ENCODE results near the gene CABP7. TPM values are rescaled to one million over a fixed set of nuclear protein-coding genes. Genes with fewer than 3 reads are reported as not detected.

Gene CABP7
- 0.06 TPM in 1 of 2 replicates, not detected in the other for total RNA-seq (2014; rRNA removed; shearing (Covaris generic))

DNA sequence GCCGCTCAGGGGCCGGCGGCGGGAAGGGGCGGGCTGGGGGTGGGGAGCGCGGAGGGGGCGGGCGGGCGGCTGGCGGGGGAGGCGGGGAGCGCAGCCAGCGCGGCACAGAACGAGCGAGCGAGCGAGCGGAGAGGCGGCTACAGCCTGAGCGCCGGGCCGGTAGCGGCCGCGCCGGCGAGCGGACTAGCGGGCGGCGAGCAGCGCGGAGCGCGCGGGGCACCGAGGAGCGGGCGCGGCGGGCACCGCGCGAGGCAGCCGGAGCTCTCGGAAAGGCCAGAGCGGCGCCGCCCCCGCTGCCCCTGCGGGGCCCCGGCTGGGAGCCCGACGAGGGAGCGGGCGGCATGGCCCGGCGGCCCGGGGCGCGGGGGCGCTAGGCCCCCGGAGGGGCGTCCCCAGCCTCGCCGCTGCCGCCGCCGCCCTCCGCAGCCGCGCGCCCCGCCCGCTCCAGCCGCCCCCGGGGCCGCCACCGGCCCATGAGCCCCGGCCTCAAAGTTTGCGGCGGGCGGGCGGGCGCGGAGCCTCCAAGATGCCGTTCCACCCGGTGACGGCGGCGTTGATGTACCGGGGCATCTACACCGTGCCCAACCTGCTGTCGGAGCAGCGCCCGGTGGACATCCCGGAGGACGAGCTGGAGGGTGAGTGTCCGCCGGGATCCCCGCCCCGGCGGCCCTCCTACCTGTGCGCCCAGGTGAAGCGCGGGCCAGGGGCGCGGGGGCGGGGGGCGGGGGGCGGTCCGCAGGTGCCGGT is at the start of gene CABP7:
CABP7 (plus strand) TSS at position 105 of the 747 bp plus-strand sequence; CDS start at position 527, 422 bp downstream.
- no peak within 1 kb of the TSS for H3K4me3 ChIP-seq
- H3K27me3 ChIP-seq, result no peaks in the 10 kb centered on the region
- no peaks in the 10 kb centered on the region for H3K9me3 ChIP-seq (replicated peaks)
- no peak within 1 kb of the TSS for H3K27ac ChIP-seq
- no peak for DNase-seq
- no peaks in the 10 kb centered on the region for H3K36me3 ChIP-seq
- peaks cover 13% of the 10 kb centered on the region for H3K4me1 ChIP-seq

DNA sequence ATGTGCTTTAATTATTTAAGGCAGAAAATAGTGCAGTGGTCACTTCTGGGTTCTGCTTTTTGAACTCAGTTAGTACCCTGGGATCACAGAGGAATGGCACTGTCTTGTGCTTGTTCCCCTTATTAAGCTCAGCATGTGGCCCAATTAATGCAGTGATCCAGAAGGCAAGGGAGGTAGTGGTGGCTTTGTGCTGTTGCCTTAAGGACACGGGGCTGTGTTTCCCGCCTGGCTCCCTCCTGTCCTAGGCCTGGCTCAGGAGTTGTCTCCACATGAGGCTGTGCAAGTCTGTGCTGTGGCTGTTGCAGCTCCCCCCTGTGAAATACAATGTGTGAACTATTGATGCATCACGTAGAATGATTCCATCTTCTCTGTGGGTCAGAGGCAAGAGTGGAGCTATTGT is 49.2 kb upstream of the CABP7 start:
- peaks cover 14% of the 10 kb centered on the region; the same call in 1 of the 2 replicates for H3K36me3 ChIP-seq
- DNase-seq, result no peak
- no peaks in the 10 kb centered on the region for H3K9me3 ChIP-seq (replicated peaks)
- H3K4me1 ChIP-seq, result no peaks in the 10 kb centered on the region
- no peaks in the 10 kb centered on the region for H3K27me3 ChIP-seq
- H3K27ac ChIP-seq, result no peak overlapping the region
- H3K4me3 ChIP-seq, result no peak overlapping the region

DNA sequence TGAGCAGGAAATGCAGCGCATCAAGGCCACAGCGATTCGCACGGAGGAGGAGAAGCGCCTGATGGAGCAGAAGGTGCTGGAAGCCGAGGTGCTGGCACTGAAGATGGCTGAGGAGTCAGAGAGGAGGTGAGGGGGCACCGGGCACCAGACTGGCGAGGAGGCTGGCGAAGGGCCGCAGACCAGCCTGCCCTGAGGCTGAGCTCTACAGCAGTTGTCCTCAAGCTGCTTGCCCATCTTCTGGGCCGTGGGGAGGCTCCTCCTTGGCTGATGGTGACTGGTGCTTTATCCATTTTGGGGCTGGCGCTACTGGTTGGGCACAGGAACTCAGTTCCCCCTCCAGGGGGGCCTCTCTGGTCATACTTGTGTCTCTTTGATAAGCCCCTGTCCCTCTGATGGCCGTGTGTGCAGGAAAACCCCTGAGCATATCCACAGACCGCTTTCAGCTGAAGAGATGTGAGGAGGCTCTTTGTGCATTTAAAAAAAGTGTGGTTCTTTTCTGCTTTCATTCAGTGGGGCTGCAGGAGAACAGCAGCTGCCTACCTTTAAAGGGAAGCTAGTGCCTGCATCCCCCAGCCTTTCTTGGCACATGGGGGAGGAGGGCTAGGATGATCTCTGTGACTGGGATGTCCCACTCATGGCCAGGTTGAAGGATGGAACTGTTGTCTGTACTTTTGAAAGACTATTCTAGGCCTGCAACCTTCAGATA is 46.3 kb upstream of the CABP7 start:
- no peak overlapping the region for H3K27ac ChIP-seq
- H3K4me3 ChIP-seq, result no peak overlapping the region
- no peaks in the 10 kb centered on the region for H3K27me3 ChIP-seq
- no peaks in the 10 kb centered on the region for H3K4me1 ChIP-seq
- DNase-seq, result no peak
- no peaks in the 10 kb centered on the region for H3K9me3 ChIP-seq (replicated peaks)
- H3K36me3 ChIP-seq, result peaks cover 17% of the 10 kb centered on the region; the same call in 1 of the 2 replicates

DNA sequence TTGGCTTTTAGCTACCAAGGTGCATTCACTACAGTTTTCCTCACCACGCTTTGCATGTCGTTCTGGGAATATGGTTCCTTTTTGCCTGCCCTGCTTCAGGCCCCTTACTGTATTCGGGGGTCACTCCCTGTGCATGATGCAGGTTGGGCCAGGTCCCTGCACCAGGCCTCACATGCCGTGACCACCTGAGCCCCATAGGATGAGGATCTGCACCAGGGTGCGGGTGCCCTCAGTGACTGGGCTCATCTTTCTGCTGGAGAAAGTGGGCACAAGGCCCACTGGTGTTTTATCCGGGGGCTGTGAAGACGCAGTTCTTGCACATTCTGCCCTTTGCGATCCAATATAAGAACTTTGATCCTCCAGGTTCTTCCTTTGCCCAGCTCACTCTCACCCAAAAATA is 45.7 kb upstream of the CABP7 start:
- H3K27me3 ChIP-seq, result no peaks in the 10 kb centered on the region
- H3K9me3 ChIP-seq (replicated peaks), result no peaks in the 10 kb centered on the region
- no peak overlapping the region for H3K4me3 ChIP-seq
- H3K4me1 ChIP-seq, result no peaks in the 10 kb centered on the region
- DNase-seq, result no peak
- no peak overlapping the region for H3K27ac ChIP-seq
- H3K36me3 ChIP-seq, result peaks cover 21% of the 10 kb centered on the region

DNA sequence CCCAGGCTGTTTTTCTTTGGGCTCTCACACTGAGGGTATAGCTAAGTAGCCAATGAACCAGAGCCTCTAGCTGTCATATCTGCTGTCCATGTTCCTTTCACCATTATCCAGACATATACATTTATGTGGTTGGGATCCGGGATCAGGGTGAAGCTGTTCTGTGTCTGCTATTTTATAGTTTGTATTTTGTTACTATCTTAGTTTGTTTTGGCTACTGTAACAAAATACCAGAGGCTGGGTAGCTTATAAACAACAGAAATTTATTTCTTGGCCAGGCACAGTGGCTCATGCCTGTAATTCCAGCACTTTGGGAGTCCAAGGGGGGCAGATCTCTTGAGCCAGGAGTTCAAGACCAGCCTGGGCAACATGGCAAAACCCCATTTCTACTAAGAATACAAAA is 40.5 kb upstream of the CABP7 start:
- Histone ChIP-seq H3K27me3 (no peaks in the 10 kb centered on the region), H3K4me3 (no peak overlapping the region), H3K27ac (no peak overlapping the region), H3K36me3 (peaks cover 24% of the 10 kb centered on the region), H3K4me1 (no peaks in the 10 kb centered on the region), H3K9me3 (replicated peaks) (no peaks in the 10 kb centered on the region)
- no peak for DNase-seq

DNA sequence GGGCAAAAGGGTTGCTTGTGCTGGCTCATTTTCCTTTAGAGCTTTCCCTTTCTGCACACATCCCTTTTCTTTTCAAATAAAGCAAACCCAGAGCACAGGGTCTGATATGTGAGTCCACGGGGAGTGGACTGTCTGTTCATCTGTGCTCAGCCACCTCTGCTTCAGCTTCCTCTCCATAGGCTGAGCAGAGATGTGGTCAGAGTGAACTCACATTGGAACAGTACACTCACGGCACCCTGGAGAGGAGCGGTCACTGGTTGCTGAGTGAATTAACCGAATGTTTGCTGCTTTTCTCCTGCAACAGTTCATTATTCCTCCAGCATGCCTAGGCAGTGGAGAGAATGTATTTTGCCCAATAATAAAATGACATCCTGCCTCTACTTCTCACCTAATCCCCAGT is 36.3 kb upstream of the CABP7 start:
- Histone ChIP-seq H3K4me1 (peaks cover 11% of the 10 kb centered on the region), H3K9me3 (replicated peaks) (no peaks in the 10 kb centered on the region), H3K27ac (no peak overlapping the region), H3K4me3 (no peak overlapping the region), H3K27me3 (no peaks in the 10 kb centered on the region), H3K36me3 (peaks cover 15% of the 10 kb centered on the region)
- no peak for DNase-seq

DNA sequence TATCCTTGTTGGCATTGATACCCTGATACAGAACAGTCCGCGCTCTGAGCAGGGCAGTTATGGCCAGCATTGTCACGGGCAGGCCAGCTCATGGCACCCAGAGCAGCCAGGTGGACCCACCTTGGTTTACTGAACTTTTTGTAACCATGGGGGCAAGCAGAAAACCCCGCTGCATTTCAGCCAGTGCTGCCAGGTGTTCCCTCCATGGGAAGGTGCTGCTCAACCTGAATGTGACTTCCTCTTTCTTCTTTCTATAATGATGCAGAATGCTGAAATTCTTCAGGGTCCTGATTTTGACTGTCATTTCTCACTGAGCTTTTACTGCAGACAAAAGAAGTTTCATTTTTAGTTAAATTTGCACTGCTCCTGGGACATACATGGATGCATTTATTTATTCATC is 35.6 kb upstream of the CABP7 start:
- Histone ChIP-seq H3K4me1 (peaks cover 17% of the 10 kb centered on the region), H3K36me3 (peaks cover 8% of the 10 kb centered on the region), H3K4me3 (no peak overlapping the region), H3K27me3 (no peaks in the 10 kb centered on the region), H3K27ac (no peak overlapping the region), H3K9me3 (replicated peaks) (no peaks in the 10 kb centered on the region)
- DNase-seq, result no peak

DNA sequence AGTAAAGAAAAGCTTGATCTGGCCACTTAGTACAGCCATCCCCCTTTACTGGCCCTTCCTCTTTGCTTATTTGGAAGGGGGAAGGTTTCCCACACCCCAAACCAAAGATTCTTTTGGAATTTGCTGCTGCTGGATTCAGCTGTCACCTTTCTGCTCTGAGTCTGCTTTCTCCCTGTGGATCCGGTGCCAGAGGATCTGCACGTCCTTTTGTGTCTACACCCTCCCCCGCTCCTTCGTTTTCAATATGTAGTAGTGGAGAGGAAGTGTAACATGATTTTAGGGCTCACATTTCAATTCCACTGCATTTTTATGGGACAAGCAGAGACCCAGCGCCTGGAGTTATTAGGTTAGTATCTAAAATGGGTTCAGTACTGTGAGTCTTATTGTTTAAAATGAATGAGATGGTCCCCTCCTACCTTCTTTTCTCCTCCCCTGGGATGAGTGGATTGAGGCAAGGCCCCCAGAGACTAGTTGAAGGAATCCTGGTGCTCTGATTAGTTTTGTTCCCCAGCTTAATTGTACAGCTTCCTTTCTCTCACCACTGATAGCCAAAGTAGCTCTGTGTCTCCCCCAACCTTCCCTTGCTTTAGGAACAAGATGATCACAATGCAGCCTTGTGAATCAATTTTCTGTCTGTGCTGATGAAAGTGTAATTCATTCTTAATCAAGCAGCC is 30.5 kb upstream of the CABP7 start:
- DNase-seq, result peak; percentile 79 to 81
- Histone ChIP-seq H3K9me3 (replicated peaks) (no peaks in the 10 kb centered on the region), H3K4me1 (peaks cover 50% of the 10 kb centered on the region), H3K27ac (peak overlapping the region; percentile 97), H3K4me3 (peak overlapping the region; percentile 8), H3K36me3 (no peaks in the 10 kb centered on the region), H3K27me3 (no peaks in the 10 kb centered on the region)

DNA sequence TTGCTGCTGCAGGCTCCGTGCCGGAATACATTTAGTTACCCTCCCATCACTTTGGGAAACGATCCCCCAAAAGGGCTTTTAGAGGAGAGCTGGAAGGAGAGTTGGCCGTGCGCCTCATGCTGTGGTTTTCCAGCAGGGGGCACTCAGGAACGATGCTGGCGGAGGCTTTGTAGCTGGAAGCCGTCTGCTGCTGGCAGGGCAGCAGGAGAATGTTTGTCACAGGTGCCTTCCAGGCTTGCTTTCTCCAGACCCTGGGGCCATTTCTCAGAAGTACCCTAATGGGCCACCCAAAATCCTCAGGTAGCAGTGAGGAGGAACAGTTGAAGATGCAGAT is 30.0 kb upstream of the CABP7 start:
- Histone ChIP-seq H3K27ac (peak overlapping the region; percentile 97), H3K4me3 (peak overlapping the region; percentile 13), H3K36me3 (no peaks in the 10 kb centered on the region), H3K27me3 (no peaks in the 10 kb centered on the region), H3K9me3 (replicated peaks) (no peaks in the 10 kb centered on the region), H3K4me1 (peaks cover 50% of the 10 kb centered on the region)
- peak; percentile 85 to 91 for DNase-seq

DNA sequence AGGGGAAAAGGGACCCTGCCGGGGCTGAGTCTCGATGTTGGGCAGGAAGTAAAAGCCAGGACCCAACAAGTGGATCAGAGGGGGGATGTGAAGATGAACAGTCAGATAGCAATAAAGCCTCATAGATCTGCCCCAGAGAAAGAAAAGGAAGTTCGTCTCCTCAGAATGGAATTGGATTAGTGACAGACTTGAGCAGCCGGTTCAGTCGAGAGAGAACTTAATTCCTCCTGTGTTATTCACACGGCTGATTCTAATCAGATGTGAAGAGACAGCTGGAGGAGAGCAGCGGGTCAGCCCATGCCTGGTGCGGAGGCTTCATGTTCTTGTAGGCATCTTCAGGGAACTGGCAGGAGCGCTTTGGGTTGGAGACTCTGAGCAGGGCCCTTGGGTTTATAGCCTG is 29.3 kb upstream of the CABP7 start:
- H3K4me1 ChIP-seq, result peaks cover 50% of the 10 kb centered on the region
- DNase-seq, result peak; percentile 86 to 94
- no peaks in the 10 kb centered on the region for H3K9me3 ChIP-seq (replicated peaks)
- no peaks in the 10 kb centered on the region for H3K36me3 ChIP-seq
- H3K27ac ChIP-seq, result peak overlapping the region; percentile 97
- no peaks in the 10 kb centered on the region for H3K27me3 ChIP-seq
- peak overlapping the region; percentile 13; the same call in 1 of the 2 replicates for H3K4me3 ChIP-seq

DNA sequence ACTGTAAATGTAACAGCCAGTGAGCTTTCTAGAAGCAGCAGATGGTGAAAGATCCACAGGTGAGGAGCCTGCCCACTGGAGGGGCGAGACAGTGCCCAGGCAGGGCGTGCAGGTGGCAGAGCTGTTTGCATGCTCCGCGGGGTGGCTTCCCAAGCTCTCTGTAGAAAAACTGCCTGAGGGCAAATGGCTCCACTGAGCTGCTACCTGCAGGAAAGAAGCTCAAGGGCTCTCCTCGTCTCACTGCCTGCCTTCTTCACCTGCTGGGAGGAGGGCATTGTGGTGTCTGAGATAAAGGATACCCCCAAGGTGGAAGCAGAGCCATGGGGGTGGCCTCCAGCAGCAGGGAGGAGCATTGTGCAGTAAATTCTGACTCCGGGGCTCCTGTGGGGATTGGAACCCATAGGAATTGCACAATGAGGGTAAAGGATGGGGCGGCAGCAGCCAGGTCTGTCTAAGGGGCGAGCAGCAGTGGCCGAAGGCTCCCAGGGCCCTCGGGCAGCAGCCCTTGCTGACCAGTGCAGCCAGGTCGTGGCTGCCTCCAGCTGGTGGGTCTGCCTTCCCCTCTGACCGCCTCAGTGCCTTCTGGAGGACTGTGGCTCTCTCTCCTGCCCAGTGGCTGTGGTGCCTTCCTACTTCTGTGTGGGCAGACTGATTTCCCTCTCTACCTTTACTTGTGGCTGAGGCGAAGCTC is 28.0 kb upstream of the CABP7 start:
- no peaks in the 10 kb centered on the region for H3K27me3 ChIP-seq
- H3K36me3 ChIP-seq, result no peaks in the 10 kb centered on the region
- no peaks in the 10 kb centered on the region for H3K9me3 ChIP-seq (replicated peaks)
- H3K4me3 ChIP-seq, result no peak overlapping the region
- peaks cover 50% of the 10 kb centered on the region for H3K4me1 ChIP-seq
- H3K27ac ChIP-seq, result no peak overlapping the region; the same call in 1 of the 2 replicates
- DNase-seq, result no peak

DNA sequence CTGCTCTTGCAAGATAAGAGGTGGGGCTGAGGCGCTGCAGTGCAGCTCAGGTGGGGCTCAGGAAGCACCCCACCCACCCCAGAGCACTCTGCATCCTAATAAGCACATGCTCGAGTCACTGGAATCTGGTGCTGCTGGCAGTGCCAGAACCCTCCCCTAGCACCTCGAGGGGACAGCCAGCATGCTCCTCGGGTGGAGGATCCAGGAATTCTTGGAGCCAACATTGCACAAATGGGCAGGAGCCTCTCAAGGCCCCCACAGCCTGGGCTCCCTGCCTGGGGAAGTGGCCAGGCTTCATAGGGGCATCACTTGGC is 27.5 kb upstream of the CABP7 start:
- no peak overlapping the region for H3K27ac ChIP-seq
- peaks cover 50% of the 10 kb centered on the region for H3K4me1 ChIP-seq
- no peaks in the 10 kb centered on the region for H3K27me3 ChIP-seq
- no peaks in the 10 kb centered on the region for H3K36me3 ChIP-seq
- DNase-seq, result no peak
- H3K9me3 ChIP-seq (replicated peaks), result no peaks in the 10 kb centered on the region
- no peak overlapping the region for H3K4me3 ChIP-seq

DNA sequence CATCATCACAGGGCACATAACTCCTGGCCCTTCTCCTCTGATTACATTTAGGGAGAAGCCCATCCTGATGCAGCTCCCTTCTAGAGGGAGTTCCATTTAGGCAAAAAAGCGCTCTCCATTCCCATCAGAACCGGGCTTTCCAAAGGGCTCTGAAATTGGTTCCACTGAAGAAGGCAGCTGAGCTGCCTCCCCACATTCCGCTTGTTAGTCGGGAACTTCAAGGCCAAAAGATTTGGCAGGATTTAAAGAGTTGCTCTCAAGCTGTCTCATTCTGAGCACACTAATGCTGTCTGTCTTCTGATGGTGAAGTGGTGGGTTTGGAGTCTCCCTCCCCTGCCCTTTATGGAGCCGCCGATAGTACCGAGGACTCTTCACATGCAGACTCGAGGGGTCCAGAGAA is 26.6 kb upstream of the CABP7 start:
- peaks cover 42% of the 10 kb centered on the region for H3K4me1 ChIP-seq

DNA sequence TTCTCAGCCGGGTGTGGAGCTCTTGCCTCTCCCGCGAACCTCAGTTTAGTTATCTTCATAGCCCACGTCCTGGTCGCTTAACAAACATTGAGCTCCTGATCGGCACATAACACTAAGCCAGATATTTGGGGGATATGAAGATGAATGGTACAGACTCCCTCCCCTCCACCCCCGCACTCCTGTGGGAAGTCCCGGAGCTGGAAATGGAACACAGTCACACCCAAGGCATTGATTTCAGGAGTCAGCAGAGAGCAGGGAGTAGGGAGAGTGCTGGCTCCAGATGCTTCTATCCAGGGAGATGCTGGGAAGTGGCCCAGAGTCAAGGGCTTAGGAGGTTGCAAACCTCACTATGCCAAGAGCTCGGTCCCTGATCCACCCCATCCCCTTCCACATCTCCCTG is 26.1 kb upstream of the CABP7 start:
- Histone ChIP-seq H3K27ac (no peak overlapping the region), H3K4me3 (no peak overlapping the region), H3K27me3 (no peaks in the 10 kb centered on the region), H3K9me3 (replicated peaks) (no peaks in the 10 kb centered on the region), H3K4me1 (peaks cover 37% of the 10 kb centered on the region), H3K36me3 (no peaks in the 10 kb centered on the region)
- DNase-seq, result no peak

More for the DNA sequence above, 26.6 kb upstream of the CABP7 start:
- H3K27me3 ChIP-seq, result no peaks in the 10 kb centered on the region
- H3K9me3 ChIP-seq (replicated peaks), result no peaks in the 10 kb centered on the region
- no peak for DNase-seq
- H3K36me3 ChIP-seq, result no peaks in the 10 kb centered on the region
- no peak overlapping the region for H3K27ac ChIP-seq
- H3K4me3 ChIP-seq, result no peak overlapping the region

Measured in SJCRH30 (cell line).